Measurements from ENCODE around the gene NAPB.
"Not testable (repeated sequence)": the region's sequence is repeated elsewhere in the genome, so short reads cannot be mapped to it uniquely, and the experiment has no call there.

The NAPB gene

DNA sequence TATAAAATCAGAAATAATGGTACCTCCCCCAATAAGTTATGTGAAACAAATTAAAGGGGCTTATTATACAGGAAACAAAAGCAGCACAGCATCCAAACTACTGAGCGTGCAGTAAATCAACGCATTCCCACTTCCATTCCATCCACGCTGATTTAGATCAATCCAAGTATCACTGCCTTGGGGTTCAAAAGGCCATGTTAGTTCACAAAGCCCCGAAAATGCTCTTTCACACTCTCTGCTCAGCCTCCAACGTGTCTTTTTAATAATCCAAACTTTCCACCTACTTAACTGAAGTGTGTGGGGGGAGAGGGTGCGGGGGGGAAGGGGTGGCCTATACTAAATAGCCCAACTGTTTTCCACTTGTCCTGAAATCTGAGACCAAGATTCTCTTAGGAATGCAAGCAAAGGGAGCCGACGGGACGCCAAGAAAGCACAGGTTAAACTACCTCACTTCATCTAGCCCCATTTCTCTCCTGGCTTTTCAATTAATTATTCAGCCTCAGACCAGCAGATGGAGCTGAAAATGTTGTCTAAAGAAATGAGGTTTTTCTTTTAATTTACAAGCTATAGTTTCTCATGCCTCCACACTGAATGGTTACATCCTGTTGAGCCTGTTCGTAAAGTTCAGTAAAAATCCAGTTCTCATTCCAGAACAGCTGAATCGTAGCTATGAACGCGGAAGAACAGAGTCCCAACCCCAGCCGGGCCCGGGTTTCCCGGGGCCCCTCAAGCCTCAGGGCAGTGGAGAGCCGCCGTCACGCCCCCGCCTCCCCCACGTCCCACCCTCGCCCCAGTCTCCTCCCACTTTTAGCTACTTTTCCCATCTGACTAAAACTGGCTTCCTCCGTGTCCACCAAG lies 71.7 kb downstream of the NAPB start:
- no peak for DNase-seq (ENCODE audit: low read depth in 1 of 2, low spot score in 1 of 2)

GRCh38 chr20:23348510-23348909 lies 72.8 kb downstream of the NAPB start:
- not testable (repeated sequence) for DNase-seq (ENCODE audit: low read depth in 1 of 2, low spot score in 1 of 2)

GRCh38 chr20:23347791-23348190 lies 73.5 kb downstream of the NAPB start:
- no peak for DNase-seq (ENCODE audit: low read depth in 1 of 2, low spot score in 1 of 2)

- no peak for DNase-seq (ENCODE audit: low read depth in 1 of 2, low spot score in 1 of 2)
These were observed 75.3 kb downstream of the NAPB start for GRCh38 chr20:23346002-23346401.

DNA sequence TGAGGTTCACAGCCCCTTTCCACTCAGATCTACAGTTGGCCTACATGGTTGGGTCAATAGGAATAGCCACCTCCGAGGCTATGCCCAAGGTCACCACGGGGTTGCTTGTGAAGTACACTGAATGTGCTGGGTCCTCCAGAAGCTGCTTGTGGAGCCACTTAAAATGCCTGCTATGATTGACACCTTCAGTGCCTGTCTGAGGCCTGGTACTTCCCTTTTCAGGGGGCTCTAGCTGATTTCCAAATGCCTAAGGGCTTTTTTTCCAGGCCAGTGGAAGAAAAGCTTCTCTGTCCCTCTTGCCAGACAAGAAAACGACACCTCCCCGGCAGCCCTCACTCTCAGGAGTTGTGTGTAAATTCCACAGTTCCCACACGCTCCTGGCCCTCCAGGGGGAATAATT lies 77.0 kb downstream of the NAPB start:
- DNase-seq (ENCODE audit: low read depth in 1 of 2, low spot score in 1 of 2), result no peak

GRCh38 chr20:23343590-23343989 lies 77.7 kb downstream of the NAPB start:
- no peak for DNase-seq (ENCODE audit: low read depth in 1 of 2, low spot score in 1 of 2)

GRCh38 chr20:23341073-23341472 lies 80.2 kb downstream of the NAPB start:
- no peak for DNase-seq (ENCODE audit: low read depth in 1 of 2, low spot score in 1 of 2)

- DNase-seq (ENCODE audit: low read depth in 1 of 2, low spot score in 1 of 2), result no peak
These were observed 80.8 kb downstream of the NAPB start for GRCh38 chr20:23340524-23340923.

DNA sequence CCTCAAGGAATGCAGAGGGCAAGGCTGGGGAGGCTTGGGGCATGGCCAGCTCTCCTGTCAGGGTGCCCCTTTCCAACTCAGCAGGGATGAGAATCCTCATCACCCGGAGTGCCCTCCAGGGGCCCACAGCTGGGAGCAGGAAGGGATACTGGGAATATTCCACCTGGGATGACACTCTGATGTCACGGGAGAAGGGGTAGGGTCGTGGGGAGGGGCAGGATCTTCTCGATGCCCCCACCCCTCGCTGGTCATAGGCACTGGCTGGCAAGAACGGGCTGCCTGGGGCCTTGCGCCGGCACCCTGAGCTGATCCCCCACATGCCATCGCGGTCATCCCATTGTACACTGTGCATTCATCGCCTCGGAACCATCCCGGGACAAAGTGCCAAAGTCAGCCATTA lies 81.3 kb downstream of the NAPB start:
- DNase-seq (ENCODE audit: low read depth in 1 of 2, low spot score in 1 of 2), result no peak

DNA sequence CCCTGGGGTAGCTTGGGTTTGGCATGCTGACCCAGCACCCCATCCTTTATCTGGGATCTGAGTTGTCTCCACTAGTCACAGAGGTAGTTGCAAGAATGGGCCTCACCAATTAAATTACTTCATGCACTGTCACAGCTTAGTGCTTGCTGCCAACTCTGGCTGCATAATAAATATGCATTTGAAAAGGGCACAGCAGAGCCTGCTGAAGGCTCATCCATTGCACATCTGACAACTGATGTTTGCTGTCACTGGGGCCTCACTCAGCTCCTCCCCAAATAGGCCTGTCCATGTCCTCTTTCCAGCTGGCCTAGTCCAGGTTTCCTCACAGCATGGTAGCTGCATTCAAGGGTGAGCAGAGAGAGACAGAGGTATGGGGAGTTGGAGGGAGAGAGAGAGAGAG lies 84.0 kb downstream of the NAPB start:
- DNase-seq (ENCODE audit: low read depth in 1 of 2, low spot score in 1 of 2), result no peak

DNA sequence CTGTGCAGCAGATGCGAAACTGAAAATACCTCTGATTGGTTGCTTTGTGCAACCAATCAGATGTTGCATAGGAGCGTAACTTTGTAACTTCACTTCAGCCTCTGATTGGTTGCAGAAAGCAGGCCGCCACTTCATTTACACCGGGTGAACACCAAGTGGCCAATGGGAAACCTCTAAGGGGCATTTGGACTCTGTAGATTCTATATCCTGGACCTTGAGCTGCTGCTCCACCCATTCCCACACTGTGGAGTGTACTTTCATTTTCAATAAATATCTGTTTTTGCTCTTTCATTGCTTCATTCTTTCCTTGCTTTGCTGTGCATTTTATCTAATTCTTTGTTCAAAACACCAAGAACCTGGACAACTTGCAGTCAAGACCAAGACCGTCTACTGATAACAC lies 84.8 kb downstream of the NAPB start:
- no peak for DNase-seq (ENCODE audit: low read depth in 1 of 2, low spot score in 1 of 2)

DNA sequence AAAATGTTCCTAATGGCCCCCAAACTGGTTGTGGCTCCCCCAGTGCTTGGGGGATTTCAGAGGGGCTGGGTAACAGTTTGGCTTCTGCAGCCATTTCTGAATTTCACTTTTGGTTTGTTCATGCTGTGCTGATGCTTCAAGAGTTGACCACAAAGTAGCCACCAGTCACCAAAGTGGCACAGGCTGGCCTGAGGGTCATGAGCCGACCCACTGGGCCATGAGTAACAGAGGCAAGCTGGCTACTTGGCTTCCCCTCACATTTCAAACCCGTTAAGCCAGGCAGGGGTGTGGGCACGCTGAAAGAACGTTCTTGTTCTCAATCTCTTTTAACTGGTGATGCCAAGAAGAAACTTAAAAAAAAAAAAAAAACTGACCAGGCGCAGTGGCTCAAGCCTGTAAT lies 85.8 kb downstream of the NAPB start:
- DNase-seq (ENCODE audit: low read depth in 1 of 2, low spot score in 1 of 2), result no peak

GRCh38 chr20:23334111-23334510 lies 87.2 kb downstream of the NAPB start:
- DNase-seq (ENCODE audit: low read depth in 1 of 2, low spot score in 1 of 2), result no peak

- no peak for DNase-seq (ENCODE audit: low read depth in 1 of 2, low spot score in 1 of 2)
These were observed 88.8 kb downstream of the NAPB start for GRCh38 chr20:23332467-23332866.

DNA sequence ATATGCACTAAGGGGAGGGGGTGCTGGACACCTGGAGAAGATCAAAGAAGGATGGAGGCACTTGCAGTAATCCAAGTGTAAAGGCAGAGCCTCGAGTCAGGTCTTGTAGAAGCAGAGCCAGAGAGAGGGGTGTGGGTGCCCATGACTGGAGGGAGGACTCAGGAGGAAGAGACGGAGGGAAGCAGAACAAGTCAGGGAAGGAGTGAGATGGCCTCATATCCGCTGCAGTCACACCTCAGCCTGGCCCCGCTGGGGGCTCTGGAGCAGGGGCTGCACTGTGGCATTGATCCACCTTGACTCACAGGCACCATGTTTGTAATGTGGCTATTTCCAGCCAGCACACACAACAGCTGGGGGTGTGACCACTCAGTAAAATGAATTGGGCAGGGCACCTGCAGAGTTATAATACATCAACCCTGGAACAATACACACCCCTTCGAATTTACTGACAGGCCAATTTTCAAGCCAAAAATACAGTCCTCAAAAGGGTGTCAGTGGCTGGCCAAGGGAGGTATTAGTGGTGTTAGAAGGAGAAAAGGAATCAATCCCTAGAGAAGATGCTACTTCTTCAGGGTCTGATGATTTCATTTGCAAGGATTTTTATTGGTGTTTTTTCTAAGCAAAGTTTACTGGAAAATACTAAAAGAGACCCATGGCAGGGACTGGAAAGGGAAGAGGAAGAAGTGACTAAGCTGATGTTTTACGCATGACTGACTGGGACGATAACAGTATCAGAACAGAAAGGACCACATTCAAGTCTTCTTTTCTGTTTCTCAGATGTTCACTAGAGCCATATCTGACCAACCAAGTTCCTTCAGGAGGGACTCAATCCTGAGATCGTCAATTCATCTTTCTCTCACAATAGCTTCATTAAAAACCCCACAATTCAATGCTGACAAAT lies 89.6 kb downstream of the NAPB start:
- no peak for DNase-seq (ENCODE audit: low read depth in 1 of 2, low spot score in 1 of 2)

DNA sequence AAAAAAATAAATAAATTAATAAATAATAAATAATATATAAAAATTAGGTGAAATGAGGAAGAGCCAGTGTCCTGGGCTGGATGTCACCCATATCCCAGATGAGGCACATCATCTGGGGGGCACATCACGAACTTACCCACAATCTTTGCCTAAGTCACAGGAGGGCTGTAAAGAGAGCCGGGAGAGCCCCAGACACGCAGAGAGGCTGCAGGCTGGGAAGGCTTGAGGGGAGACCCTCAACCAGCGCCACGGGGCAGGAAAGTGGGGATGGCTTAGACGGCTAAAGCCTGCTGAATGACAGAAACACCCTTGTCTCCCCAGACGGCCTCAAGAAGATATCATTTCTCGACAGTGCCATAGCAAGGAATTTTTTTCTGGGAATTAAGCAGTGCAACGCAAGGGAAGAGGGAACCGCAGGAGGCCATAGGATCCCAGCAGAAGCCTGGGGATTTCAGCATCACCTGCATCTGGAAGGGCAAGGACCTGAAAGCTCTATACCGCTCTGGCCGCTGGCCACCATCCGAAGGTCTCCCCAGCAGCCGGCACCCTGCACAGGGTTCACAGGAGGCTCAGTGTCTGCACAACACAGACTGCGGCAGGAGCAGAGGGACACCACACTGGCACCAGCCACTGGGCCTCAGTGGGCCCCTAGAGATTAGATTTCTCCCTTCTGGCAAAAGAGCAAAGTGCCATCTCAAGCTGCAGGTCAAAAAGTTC lies 93.5 kb downstream of the NAPB start:
- no peak for DNase-seq (ENCODE audit: low read depth in 1 of 2, low spot score in 1 of 2)

DNA sequence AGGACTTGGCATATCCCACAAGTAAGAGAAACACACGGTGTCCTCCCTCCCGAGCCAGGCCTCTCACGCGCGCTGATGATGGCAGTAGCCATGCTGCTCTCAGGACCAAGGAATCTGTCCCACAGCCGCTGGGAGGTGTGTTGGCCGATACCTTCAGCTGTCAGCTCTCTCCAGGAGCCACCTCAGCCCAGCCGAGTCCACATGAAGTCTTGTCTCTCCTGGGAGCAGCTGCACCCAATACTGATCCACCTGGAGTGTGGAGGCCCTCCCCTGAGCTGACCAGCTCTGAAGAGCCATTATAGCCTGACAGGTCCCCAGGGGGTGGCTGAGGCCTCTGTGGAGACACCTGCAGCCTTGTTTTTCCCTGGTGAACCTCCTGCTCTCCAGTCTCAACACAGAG lies 94.5 kb downstream of the NAPB start:
- DNase-seq (ENCODE audit: low read depth in 1 of 2, low spot score in 1 of 2), result no peak

GRCh38 chr20:23325107-23325506 lies 96.2 kb downstream of the NAPB start:
- no peak for DNase-seq (ENCODE audit: low read depth in 1 of 2, low spot score in 1 of 2)
